Measurements from ENCODE around the gene RCCD1. TPM values are rescaled to one million over a fixed set of nuclear protein-coding genes. Genes with fewer than 3 reads are reported as not detected.

The RCCD1 gene
- total and polyA plus RNA-seq, 12 donors: 5.5 to 11.8 (median 7.6) TPM

DNA sequence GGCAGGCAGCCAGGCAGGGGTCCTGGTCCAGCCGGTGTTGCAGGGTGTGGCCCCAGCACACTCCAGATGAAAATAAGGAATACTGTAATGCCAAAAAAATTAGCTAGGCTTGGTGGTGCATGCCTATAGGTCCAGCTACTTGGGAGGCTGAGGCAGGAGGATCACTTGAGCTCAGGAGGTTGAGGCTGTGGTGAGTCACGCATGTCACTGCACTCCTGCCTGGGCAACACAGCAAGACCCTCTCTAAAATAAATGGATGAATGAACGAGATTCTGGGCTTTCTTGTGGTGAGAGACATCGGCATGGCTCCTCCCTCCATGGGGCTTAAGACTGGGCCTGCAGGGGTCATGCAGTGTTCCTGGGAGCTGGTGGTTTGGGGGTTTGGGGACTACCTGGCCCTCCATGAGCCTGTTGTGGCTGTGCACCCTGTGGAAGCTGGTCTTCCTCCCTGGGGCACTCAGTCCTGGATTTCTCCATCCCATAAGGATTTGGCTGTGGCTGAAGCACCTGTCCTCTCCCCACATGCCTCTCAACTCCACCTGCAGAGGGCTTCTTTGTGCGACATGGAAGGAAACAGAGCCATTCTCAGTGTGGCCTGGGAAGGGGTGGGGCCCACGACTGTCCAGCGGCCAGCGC is 7.6 kb upstream of the RCCD1 start:
- intact Hi-C loops (cut with DNase I): no loop called here
- ATAC-seq: no peak
- H3K4me1 ChIP-seq: no peaks in the 10 kb centered on the region
- TF ChIP-seq CTCF (IDR thresholded peaks at IDR 0.05): no peak
- no peaks in the 10 kb centered on the region for H3K9me3 ChIP-seq
- H3K4me3 ChIP-seq: no peak overlapping the region
- DNase-seq: no peak
- no peaks in the 10 kb centered on the region for H3K27me3 ChIP-seq
- no peak overlapping the region for H3K27ac ChIP-seq
- 79 to 90% methylated on average over 8 of the region's 8 CpGs for WGBS, 2 donors
- peaks cover 6 to 100% (median 74%) of the 10 kb centered on the region in 9 donors for H3K36me3 ChIP-seq

GRCh38 chr15:90947577-90948357 is 6.9 kb upstream of the RCCD1 start:
- TF ChIP-seq CTCF (IDR thresholded peaks at IDR 0.05): no peak
- 91 to 94% methylated on average over 18 of the region's 18 CpGs for WGBS, 2 donors
- intact Hi-C loops (cut with DNase I): no loop called here
- Histone ChIP-seq H3K27ac (no peak overlapping the region), H3K36me3 (peaks cover 6 to 100% (median 72%) of the 10 kb centered on the region in 9 donors), H3K27me3 (no peaks in the 10 kb centered on the region), H3K9me3 (no peaks in the 10 kb centered on the region), H3K4me1 (no peaks in the 10 kb centered on the region), H3K4me3 (no peak overlapping the region)
- no peak for ATAC-seq
- DNase-seq: no peak

DNA sequence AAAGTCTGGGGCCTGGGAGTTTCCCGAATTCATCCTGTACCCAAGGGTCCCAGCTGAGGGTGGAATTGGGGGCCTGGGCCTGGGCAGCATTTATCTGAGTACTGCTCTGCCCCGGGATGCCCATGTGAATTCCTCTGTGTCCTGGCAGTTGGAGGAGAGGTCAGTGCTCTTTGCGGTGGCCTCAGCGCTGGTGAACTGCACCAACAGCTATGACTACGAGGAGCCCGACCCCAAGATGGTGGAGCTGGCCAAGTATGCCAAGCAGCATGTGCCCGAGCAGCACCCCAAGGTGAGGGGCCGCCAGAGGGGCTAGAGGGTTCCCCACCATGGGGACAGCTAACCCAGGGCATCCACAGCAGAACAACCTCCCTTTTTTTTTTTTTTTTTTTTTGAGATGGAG is 6.2 kb upstream of the RCCD1 start:
- TF ChIP-seq CTCF (IDR thresholded peaks at IDR 0.05): no peak
- H3K27ac ChIP-seq: no peak overlapping the region
- H3K4me3 ChIP-seq: no peak overlapping the region
- peaks cover 9 to 100% (median 73%) of the 10 kb centered on the region in 9 donors for H3K36me3 ChIP-seq
- 91 to 98% methylated on average over 8 of the region's 8 CpGs for WGBS, 2 donors
- ATAC-seq: no peak
- H3K9me3 ChIP-seq: no peaks in the 10 kb centered on the region
- intact Hi-C loops (cut with DNase I): no loop called here
- H3K4me1 ChIP-seq: no peaks in the 10 kb centered on the region
- no peaks in the 10 kb centered on the region for H3K27me3 ChIP-seq
- no peak for DNase-seq

GRCh38 chr15:90949979-90950675 is 4.6 kb upstream of the RCCD1 start:
- Histone ChIP-seq H3K4me3 (no peak overlapping the region), H3K27me3 (no peaks in the 10 kb centered on the region), H3K27ac (no peak overlapping the region), H3K36me3 (peaks cover 5 to 90% (median 65%) of the 10 kb centered on the region in 9 donors), H3K9me3 (no peaks in the 10 kb centered on the region), H3K4me1 (peaks cover 0 to 6% (median 3%) of the 10 kb centered on the region in 9 donors)
- ATAC-seq: no peak
- no peak for TF ChIP-seq CTCF (IDR thresholded peaks at IDR 0.05)
- no peak for DNase-seq
- 94 to 96% methylated on average over 22 to 23 of the region's 23 CpGs for WGBS, 2 donors
- intact Hi-C loops (cut with DNase I): loop anchor here in 3 of 10 donors (10.0 kb wide), 3 partner anchors 75 to 315 kb away; partner anchors contain the start of gene VPS33B (in 1 of the 3)
